Ascending aorta (tissue), 2 donors: ENCODE data around the gene IFI27L2. TPM values are rescaled to one million over a fixed set of nuclear protein-coding genes. Genes with fewer than 3 reads are reported as not detected.

ENCODE experiments used
- DNase-seq, 2 donors: peaks; one replicate each; pipeline ENCODE4 v3.0.0-alpha.2; 2019; ENCODE audit warnings: low spot score in 2 of 2
- H3K27ac ChIP-seq, 2 donors: fragments of 200-600 bp; sonication (generic); one replicate each; pipeline ENCODE4 v1.5.1; 2016 to 2017; ENCODE audit warnings: mild to moderate bottlenecking in 1 of 2
- H3K27me3 ChIP-seq: fragments of 200-600 bp; sonication (generic); one replicate; pipeline ENCODE4 v1.5.1; 2017
- H3K36me3 ChIP-seq, 2 donors: fragments of 200-600 bp; sonication (generic); one replicate each; pipeline ENCODE4 v1.5.1; 2016
- H3K4me1 ChIP-seq, 2 donors: fragments of 200-600 bp; sonication (generic); one replicate each; pipeline ENCODE4 v1.5.1; 2016 to 2017; ENCODE audit warnings: mild to moderate bottlenecking in 1 of 2
- H3K4me3 ChIP-seq, 2 donors: fragments of 200-600 bp; sonication (generic); one replicate each; pipeline ENCODE4 v1.5.1; 2016 to 2017; ENCODE audit warnings: mild to moderate bottlenecking in 1 of 2
- H3K9me3 ChIP-seq, 2 donors: fragments of 200-600 bp; sonication (generic); one replicate each; pipeline ENCODE4 v1.5.1; 2016
- CTCF ChIP-seq, 3 experiments: fragments of 200-600 bp in 2 of 3; fragments of 450-650 bp in 1 of 3; sonication (generic) in 2 of 3; IDR thresholded peaks; one replicate each; pipeline ENCODE4 v1.5.1; 2016 to 2019; ENCODE audit warnings: antibody characterized with exemption in 3 of 3, mild to moderate bottlenecking in 1 of 3, moderate library complexity in 1 of 3
- intact Hi-C: fragments of 100-400 bp; cut with DNase I; formaldehyde crosslinking; loops from one replicate; pipeline ENCODE4 v1.15.1; 2023
- total RNA-seq: library from RNA; depleted of rRNA; stranded (reverse); fragments of >200 nt; gene quantifications from one replicate; pipeline ENCODE4 v1.1.0, GENCODE V29; 2016

Gene IFI27L2
- total RNA-seq, 1 donor from 2014 or later: 36.0 TPM

GRCh38 chr14:94117856-94118255, 11.5 kb downstream of the IFI27L2 start:
- H3K36me3 ChIP-seq: no peaks in the 10 kb centered on the region
- no peaks in the 10 kb centered on the region for H3K4me1 ChIP-seq
- H3K27ac ChIP-seq: no peak overlapping the region
- H3K4me3 ChIP-seq: no peak overlapping the region
- intact Hi-C loops: no loop called here
- H3K27me3 ChIP-seq: no peaks in the 10 kb centered on the region
- no peak for DNase-seq
- H3K9me3 ChIP-seq: peaks cover 8 to 12% of the 10 kb centered on the region in 2 donors
- TF ChIP-seq CTCF (IDR thresholded peaks at IDR 0.05): no peak

GRCh38 chr14:94116701-94117100, 12.7 kb downstream of the IFI27L2 start:
- no peak for TF ChIP-seq CTCF (IDR thresholded peaks at IDR 0.05)
- H3K4me3 ChIP-seq: no peak overlapping the region

GRCh38 chr14:94115631-94116030, 13.8 kb downstream of the IFI27L2 start:
- Histone ChIP-seq H3K9me3 (peaks cover 8 to 12% of the 10 kb centered on the region in 2 donors), H3K27ac (no peak overlapping the region), H3K4me3 (no peak overlapping the region), H3K36me3 (no peaks in the 10 kb centered on the region), H3K27me3 (no peaks in the 10 kb centered on the region), H3K4me1 (no peaks in the 10 kb centered on the region)
- intact Hi-C loops: no loop called here
- no peak for DNase-seq
- TF ChIP-seq CTCF (IDR thresholded peaks at IDR 0.05): no peak

More at GRCh38 chr14:94116701-94117100, 12.7 kb downstream of the IFI27L2 start:
- H3K27ac ChIP-seq: no peak overlapping the region
- DNase-seq: no peak
- H3K9me3 ChIP-seq: peaks cover 8 to 12% of the 10 kb centered on the region in 2 donors
- no peaks in the 10 kb centered on the region for H3K4me1 ChIP-seq
- intact Hi-C loops: no loop called here
- no peaks in the 10 kb centered on the region for H3K36me3 ChIP-seq
- H3K27me3 ChIP-seq: no peaks in the 10 kb centered on the region

- Histone ChIP-seq H3K27ac (no peak overlapping the region), H3K27me3 (no peaks in the 10 kb centered on the region), H3K4me1 (no peaks in the 10 kb centered on the region), H3K9me3 (peaks cover 8 to 10% of the 10 kb centered on the region in 2 donors), H3K4me3 (no peak overlapping the region), H3K36me3 (no peaks in the 10 kb centered on the region)
- TF ChIP-seq CTCF (IDR thresholded peaks at IDR 0.05): no peak
- DNase-seq: no peak
- intact Hi-C loops: no loop called here
Measured at GRCh38 chr14:94115058-94115591, 14.3 kb downstream of the IFI27L2 start.

- Histone ChIP-seq H3K4me3 (no peak overlapping the region), H3K4me1 (no peaks in the 10 kb centered on the region), H3K27ac (peak overlapping the region; percentile 18 to 27), H3K36me3 (no peaks in the 10 kb centered on the region), H3K9me3 (peaks cover 3 to 5% of the 10 kb centered on the region in 2 donors), H3K27me3 (no peaks in the 10 kb centered on the region)
- peak in 1 of 2 donors; percentile 31 for DNase-seq
- no peak for TF ChIP-seq CTCF (IDR thresholded peaks at IDR 0.05)
- intact Hi-C loops: no loop called here
Measured at GRCh38 chr14:94114589-94115057, 14.8 kb downstream of the IFI27L2 start.
